ENCODE results near the gene DNAJC5. TPM values are rescaled to one million over a fixed set of nuclear protein-coding genes. Genes with fewer than 3 reads are reported as not detected.

The DNAJC5 gene
- total RNA-seq, 1 donor from 2014 or later = 53.9 TPM

- no peaks in the 10 kb centered on the region for H3K27me3 ChIP-seq (ENCODE audit: control insufficient read depth, insufficient read depth, low read length)
- TF ChIP-seq, protein P1, sequence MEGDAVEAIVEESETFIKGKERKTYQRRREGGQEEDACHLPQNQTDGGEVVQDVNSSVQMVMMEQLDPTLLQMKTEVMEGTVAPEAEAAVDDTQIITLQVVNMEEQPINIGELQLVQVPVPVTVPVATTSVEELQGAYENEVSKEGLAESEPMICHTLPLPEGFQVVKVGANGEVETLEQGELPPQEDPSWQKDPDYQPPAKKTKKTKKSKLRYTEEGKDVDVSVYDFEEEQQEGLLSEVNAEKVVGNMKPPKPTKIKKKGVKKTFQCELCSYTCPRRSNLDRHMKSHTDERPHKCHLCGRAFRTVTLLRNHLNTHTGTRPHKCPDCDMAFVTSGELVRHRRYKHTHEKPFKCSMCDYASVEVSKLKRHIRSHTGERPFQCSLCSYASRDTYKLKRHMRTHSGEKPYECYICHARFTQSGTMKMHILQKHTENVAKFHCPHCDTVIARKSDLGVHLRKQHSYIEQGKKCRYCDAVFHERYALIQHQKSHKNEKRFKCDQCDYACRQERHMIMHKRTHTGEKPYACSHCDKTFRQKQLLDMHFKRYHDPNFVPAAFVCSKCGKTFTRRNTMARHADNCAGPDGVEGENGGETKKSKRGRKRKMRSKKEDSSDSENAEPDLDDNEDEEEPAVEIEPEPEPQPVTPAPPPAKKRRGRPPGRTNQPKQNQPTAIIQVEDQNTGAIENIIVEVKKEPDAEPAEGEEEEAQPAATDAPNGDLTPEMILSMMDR (IDR thresholded peaks at IDR 0.05; ENCODE audit: insufficient read depth, low read length, poor library complexity, severe bottlenecking) = no peak
- no peak overlapping the region for H3K4me3 ChIP-seq (ENCODE audit: low read depth, low read length)
- no peak for DNase-seq (ENCODE audit: low read depth)
- peaks cover 6% of the 10 kb centered on the region for H3K36me3 ChIP-seq (ENCODE audit: control insufficient read depth, insufficient read depth, low read length)
Measured at GRCh38 chr20:63945031-63945658, 50.2 kb downstream of the DNAJC5 start.

DNA sequence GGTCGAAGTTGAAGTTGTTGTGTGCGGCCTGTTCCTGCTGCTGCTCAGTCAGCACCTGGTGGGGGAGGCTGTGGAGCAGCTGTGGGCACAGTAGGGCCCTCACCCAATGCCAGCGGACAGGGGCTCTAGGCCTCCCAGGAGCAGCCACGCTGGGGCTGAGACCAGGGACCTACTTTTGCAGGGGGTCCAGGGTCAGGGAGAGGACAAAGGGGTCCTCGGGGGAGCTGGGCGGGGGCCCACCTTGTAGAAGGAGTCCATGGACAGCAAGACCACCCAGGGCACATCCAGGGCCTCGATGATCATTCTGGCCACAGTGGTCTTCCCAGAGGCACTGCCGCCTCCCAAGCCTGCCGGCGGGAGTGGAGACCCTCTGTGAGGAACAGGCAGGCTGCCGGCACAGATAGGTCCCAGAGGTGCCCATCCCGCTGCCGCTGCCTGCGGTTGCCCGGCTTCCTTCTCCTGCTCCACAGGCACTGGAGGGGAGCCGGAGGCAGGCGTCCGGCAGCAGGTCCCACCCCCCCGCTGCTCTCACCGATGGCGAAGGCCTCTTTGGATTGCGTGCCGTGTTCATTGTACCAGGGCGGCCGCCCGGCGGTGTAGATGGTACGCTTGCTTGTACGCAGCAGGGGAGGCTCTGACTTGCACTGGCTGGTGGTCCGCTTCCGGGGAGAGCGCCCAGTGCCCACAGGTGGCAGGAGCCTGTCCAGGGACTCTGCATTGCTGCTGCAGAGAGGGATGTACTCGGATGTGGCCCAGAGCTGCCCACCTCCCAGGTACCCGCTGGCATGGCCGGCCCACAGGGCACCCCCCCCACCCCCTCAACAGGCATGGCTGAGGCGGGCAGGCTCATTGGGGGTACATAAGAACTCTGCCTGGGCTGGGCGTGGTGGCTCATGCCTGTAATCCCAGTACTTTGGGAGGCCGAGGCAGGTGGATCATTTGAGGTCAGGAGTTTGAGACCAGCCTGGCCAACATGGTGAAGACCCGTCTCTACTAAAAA is 51.3 kb downstream of the DNAJC5 start:
- TF ChIP-seq, protein P1 (IDR thresholded peaks at IDR 0.05; ENCODE audit: insufficient read depth, low read length, poor library complexity, severe bottlenecking) = no peak
- no peak overlapping the region for H3K4me3 ChIP-seq (ENCODE audit: low read depth, low read length)
- H3K27me3 ChIP-seq (ENCODE audit: control insufficient read depth, insufficient read depth, low read length) = no peaks in the 10 kb centered on the region
- H3K36me3 ChIP-seq (ENCODE audit: control insufficient read depth, insufficient read depth, low read length) = peaks cover 6% of the 10 kb centered on the region
- no peak for DNase-seq (ENCODE audit: low read depth)

DNA sequence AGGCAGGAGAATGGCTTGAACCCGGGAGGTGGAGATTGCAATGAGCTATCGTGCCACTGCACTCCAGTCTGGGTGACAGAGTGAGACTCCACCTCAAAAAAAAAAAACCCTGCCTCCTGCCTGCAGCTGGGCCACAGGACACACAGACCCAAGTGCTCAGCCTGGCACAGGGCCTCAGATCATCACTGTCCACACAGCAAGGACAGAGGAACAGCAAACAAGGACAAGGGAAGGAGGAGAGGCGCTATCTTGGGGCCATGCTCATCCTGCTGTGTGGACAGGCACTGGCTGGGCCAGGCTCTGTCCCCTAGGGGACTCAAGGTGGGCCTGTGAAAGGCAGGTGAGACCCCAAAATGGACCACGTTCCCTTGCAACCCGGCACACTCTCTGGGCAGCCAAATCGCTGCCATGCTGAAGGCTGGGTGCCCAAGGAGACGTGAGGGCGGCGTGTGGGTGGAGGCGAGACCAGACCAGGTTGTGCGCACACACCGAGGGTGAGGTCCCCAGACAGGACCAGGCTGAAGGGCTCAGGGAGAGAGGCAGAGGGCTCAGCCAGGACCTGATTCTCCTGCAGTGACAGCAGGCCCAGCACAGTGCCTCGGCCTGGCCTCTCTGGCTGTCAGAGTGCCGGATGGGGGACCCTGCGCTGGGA is 52.2 kb downstream of the DNAJC5 start:
- TF ChIP-seq, protein P1 (IDR thresholded peaks at IDR 0.05; ENCODE audit: insufficient read depth, low read length, poor library complexity, severe bottlenecking) = no peak
- Histone ChIP-seq H3K36me3 (ENCODE audit: control insufficient read depth, insufficient read depth, low read length) (peaks cover 6% of the 10 kb centered on the region), H3K27me3 (ENCODE audit: control insufficient read depth, insufficient read depth, low read length) (no peaks in the 10 kb centered on the region), H3K4me3 (ENCODE audit: low read depth, low read length) (no peak overlapping the region)
- DNase-seq (ENCODE audit: low read depth) = no peak

DNA sequence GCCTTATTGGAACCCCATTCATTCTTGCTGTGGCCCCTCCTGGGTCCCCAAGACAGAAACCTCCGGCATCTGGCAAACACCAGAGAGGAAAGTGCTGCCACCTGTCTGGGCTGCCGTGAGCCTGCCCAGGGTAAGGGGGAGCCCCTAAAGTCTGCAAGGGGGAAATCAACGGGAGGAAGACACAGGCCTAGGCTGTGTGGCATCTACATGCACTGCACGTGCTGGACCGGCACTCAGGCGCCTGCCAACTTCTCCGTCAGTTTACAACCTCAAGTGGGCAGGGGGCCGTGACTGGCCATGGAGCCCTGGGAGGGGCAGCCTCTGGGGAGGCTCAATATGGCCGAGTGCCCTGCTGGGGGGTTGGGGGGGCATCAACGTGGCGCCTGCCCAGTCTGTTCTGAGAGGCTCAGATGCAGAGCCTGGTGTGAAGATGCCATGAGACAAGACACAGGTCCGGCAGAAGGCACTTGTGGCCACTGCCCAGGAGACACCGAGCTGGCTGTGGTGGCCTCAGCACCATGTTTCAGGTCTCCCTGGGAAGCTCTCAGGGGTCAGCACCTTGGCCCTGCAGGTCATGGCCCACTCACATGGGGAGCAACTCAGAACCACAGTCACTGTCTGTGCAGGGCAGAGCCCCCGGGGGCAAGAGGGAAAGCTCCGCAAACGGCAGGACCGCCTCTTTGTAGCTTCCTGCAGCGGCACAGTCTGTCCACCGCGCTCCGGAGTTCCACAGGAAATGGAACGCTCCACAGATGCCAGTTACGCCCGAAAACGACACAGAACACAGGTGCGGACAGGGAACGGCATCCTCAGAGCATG is 52.9 kb downstream of the DNAJC5 start:
- Histone ChIP-seq H3K27me3 (ENCODE audit: control insufficient read depth, insufficient read depth, low read length) (no peaks in the 10 kb centered on the region), H3K4me3 (ENCODE audit: low read depth, low read length) (no peak overlapping the region), H3K36me3 (ENCODE audit: control insufficient read depth, insufficient read depth, low read length) (peaks cover 6% of the 10 kb centered on the region)
- DNase-seq (ENCODE audit: low read depth) = no peak
- TF ChIP-seq, protein P1 (IDR thresholded peaks at IDR 0.05; ENCODE audit: insufficient read depth, low read length, poor library complexity, severe bottlenecking) = no peak

- Histone ChIP-seq H3K4me3 (ENCODE audit: low read depth, low read length) (no peak overlapping the region), H3K36me3 (ENCODE audit: control insufficient read depth, insufficient read depth, low read length) (no peaks in the 10 kb centered on the region), H3K27me3 (ENCODE audit: control insufficient read depth, insufficient read depth, low read length) (no peaks in the 10 kb centered on the region)
- TF ChIP-seq, protein P1 (IDR thresholded peaks at IDR 0.05; ENCODE audit: insufficient read depth, low read length, poor library complexity, severe bottlenecking) = no peak
- DNase-seq (ENCODE audit: low read depth) = no peak
Measured at GRCh38 chr20:63950701-63951397, 55.9 kb downstream of the DNAJC5 start.

Data from kidney epithelial cell (primary cell).